Measurements from ENCODE around the gene TTLL9. TPM values are rescaled to one million over a fixed set of nuclear protein-coding genes. Genes with fewer than 3 reads are reported as not detected.

TTLL9 gene
- total RNA-seq, 4 donors from 2014 or later, result 0.17 to 0.34 TPM; not detected in 2

DNA sequence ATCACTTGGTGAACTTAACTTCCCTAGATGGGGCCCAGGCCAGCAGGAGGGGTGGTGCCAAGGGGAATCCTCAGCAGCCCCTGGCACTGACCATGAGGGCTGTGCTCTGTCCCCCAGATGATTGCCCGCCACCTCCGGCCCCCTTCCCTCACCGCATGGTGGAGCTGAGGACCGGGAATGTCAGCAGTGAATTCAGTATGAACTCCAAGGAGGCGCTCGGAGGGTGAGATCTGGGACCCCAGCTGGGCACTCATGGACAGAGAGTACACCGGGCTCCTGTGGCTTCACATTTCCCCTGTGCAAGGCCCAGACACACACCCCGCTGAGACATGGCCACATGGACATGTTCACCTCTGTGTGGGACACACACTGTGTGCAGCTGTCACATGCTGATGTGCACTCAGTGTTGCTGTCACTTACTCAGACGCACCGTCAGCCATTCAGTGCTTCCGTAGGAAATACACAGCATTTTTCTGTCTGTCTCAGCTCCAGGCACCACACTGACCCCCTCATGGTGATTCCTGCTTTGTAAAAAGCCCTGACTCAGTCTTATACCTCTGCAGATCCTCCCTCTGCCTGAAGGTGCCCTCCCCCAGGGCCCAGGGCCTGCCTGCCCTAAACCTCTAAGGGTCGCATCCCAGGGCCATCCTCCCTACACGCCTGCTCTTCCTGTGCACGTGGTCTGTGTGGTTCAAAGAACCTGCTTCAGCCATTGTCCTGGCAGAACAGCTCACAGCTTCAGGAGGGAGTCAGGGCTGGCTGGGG is 46.9 kb upstream of the TTLL9 start:
- Histone ChIP-seq H3K4me3 (no peak overlapping the region), H3K27ac (replicated peaks in 1 of 4) (no peak overlapping the region), H3K36me3 (no peaks in the 10 kb centered on the region), H3K27me3 (no peaks in the 10 kb centered on the region), H3K9me3 (no peaks in the 10 kb centered on the region), H3K4me1 (peaks cover 4 to 15% (median 12%) of the 10 kb centered on the region in 4 donors)
- no peak for TF ChIP-seq POLR2AphosphoS5 (IDR thresholded peaks at IDR 0.05)
- no peak for TF ChIP-seq CTCF (IDR thresholded peaks at IDR 0.05)
- TF ChIP-seq POLR2A (IDR thresholded peaks at IDR 0.05; ENCODE audit: low read depth), result no peak
- no peak for TF ChIP-seq EP300 (IDR thresholded peaks at IDR 0.05)
- no peak for DNase-seq (ENCODE audit: extremely low spot score)
- WGBS, result 68% methylated on average over 11 of the region's 14 CpGs
- intact Hi-C loops (cut with DNase I), result loop anchor here (1.0 to 5.0 kb wide), 3 partner anchors 21 to 209 kb away; partner anchors contain the start of genes FOXS1 and PDRG1

- TF ChIP-seq EP300 (IDR thresholded peaks at IDR 0.05) (no peak), POLR2A (IDR thresholded peaks at IDR 0.05; ENCODE audit: low read depth) (no peak), CTCF (IDR thresholded peaks at IDR 0.05) (no peak)
- peaks cover 4 to 15% (median 12%) of the 10 kb centered on the region in 4 donors for H3K4me1 ChIP-seq
- H3K36me3 ChIP-seq, result no peaks in the 10 kb centered on the region
- no peak for DNase-seq (ENCODE audit: extremely low spot score)
- no peak overlapping the region for H3K4me3 ChIP-seq
- intact Hi-C loops (cut with DNase I), result loop anchor here (5.0 kb wide), 1 partner anchor 208 kb away; no protein-coding TSS in a partner anchor
- no peak overlapping the region for H3K27ac ChIP-seq (replicated peaks in 1 of 4)
- no peaks in the 10 kb centered on the region for H3K9me3 ChIP-seq
- H3K27me3 ChIP-seq, result no peaks in the 10 kb centered on the region
- WGBS, result 92% methylated on average over 4 of the region's 4 CpGs
Measured at GRCh38 chr20:31824125-31824485, 46.3 kb upstream of the TTLL9 start.

- intact Hi-C loops (cut with DNase I), result loop anchor here (5.0 kb wide), 1 partner anchor 208 kb away; no protein-coding TSS in a partner anchor
Measured at GRCh38 chr20:31824554-31825313, 45.7 kb upstream of the TTLL9 start.

GRCh38 chr20:31826074-31826473 is 44.4 kb upstream of the TTLL9 start:
- Histone ChIP-seq H3K4me1 (peaks cover 4 to 15% (median 12%) of the 10 kb centered on the region in 4 donors), H3K36me3 (no peaks in the 10 kb centered on the region), H3K9me3 (no peaks in the 10 kb centered on the region), H3K27ac (replicated peaks in 1 of 4) (no peak overlapping the region), H3K27me3 (no peaks in the 10 kb centered on the region), H3K4me3 (no peak overlapping the region)
- TF ChIP-seq POLR2A (IDR thresholded peaks at IDR 0.05; ENCODE audit: low read depth), result no peak
- TF ChIP-seq POLR2AphosphoS5 (IDR thresholded peaks at IDR 0.05), result no peak
- no peak for TF ChIP-seq CTCF (IDR thresholded peaks at IDR 0.05)
- no peak for TF ChIP-seq EP300 (IDR thresholded peaks at IDR 0.05)
- DNase-seq (ENCODE audit: extremely low spot score), result no peak
- 91% methylated on average over 5 of the region's 5 CpGs for WGBS
- intact Hi-C loops (cut with DNase I), result no loop called here

More at GRCh38 chr20:31824554-31825313, 45.7 kb upstream of the TTLL9 start:
- TF ChIP-seq CTCF (IDR thresholded peaks at IDR 0.05) (no peak), EP300 (IDR thresholded peaks at IDR 0.05) (no peak), POLR2A (IDR thresholded peaks at IDR 0.05; ENCODE audit: low read depth) (no peak), POLR2AphosphoS5 (IDR thresholded peaks at IDR 0.05) (no peak)
- 83% methylated on average over 13 of the region's 14 CpGs for WGBS
- DNase-seq (ENCODE audit: extremely low spot score), result no peak
- Histone ChIP-seq H3K27ac (replicated peaks in 1 of 4) (no peak overlapping the region), H3K4me3 (no peak overlapping the region), H3K36me3 (no peaks in the 10 kb centered on the region), H3K27me3 (no peaks in the 10 kb centered on the region), H3K4me1 (peaks cover 4 to 15% (median 12%) of the 10 kb centered on the region in 4 donors), H3K9me3 (no peaks in the 10 kb centered on the region)
